Erythroblast (primary cell): ENCODE data around the gene ZNF609.

Experiments used
- GATA1 ChIP-seq: IDR thresholded peaks from 2 replicates; pipeline ENCODE4 v1.6.1; 2011; ENCODE audit warnings: low read depth, mild to moderate bottlenecking, control low read depth, low read length, moderate library complexity
- POLR2A ChIP-seq: IDR thresholded peaks from 2 replicates; pipeline ENCODE4 v1.6.1; 2011; ENCODE audit warnings: mild to moderate bottlenecking, low read length

- TF ChIP-seq POLR2A (no peak), GATA1 (no peak)
Measured at GRCh38 chr15:64586259-64586870, 126.0 kb downstream of the ZNF609 start.
